Limb (tissue), 2 donors: Measurements from ENCODE around the gene GDF10.
A peak's percentile ranks its signal among the peaks of the same experiment; 100 is the strongest.

Experiments used
- DNase-seq, 2 donors: peaks; one replicate each; pipeline ENCODE4 v3.0.0-alpha.2; 2016; ENCODE audit errors: extremely low spot score in 2 of 2

The GDF10 gene

GRCh38 chr10:47299611-47300428 lies at the start of gene GDF10:
GDF10 (plus strand) TSS chr10:47300197; CDS start chr10:47300652, 455 bp downstream.
- DNase-seq = peak in 1 of 2 donors; percentile 57

DNA sequence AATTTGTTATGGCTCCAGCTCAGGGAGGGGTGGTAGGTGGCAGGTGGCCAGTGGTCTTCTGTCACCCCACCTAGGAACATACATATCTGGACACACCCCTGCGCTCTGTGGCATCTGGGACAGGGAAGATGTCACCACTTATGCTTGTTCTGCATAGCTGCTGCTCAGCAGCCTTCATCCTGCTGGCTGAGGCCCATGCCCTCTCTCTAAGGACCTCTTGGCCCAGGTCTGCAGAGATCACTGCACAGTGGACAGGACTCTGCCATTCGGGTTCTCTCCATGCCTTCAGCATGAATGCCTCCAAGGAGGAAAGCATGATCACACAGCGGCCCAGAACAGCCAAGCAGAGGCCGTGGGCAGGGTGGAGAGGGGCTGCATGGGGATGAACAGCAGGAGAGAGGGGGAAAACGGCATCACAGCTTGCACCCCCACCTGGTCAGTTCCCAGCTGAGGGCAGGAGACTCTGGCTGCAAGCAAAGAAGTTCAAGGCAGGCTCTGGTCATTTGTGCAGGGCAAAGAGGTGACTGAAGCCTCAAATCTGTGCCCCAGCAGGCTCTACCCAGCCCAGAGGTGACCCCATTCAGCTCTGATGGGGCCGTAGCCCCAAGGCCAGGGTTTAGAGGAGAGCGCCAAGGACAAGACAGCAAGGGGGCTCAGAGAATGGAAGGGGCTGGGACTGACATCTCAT lies 47.8 kb upstream of the GDF10 start:
- DNase-seq = no peak

GRCh38 chr10:47253030-47253637 lies 46.9 kb upstream of the GDF10 start:
- DNase-seq = no peak

DNA sequence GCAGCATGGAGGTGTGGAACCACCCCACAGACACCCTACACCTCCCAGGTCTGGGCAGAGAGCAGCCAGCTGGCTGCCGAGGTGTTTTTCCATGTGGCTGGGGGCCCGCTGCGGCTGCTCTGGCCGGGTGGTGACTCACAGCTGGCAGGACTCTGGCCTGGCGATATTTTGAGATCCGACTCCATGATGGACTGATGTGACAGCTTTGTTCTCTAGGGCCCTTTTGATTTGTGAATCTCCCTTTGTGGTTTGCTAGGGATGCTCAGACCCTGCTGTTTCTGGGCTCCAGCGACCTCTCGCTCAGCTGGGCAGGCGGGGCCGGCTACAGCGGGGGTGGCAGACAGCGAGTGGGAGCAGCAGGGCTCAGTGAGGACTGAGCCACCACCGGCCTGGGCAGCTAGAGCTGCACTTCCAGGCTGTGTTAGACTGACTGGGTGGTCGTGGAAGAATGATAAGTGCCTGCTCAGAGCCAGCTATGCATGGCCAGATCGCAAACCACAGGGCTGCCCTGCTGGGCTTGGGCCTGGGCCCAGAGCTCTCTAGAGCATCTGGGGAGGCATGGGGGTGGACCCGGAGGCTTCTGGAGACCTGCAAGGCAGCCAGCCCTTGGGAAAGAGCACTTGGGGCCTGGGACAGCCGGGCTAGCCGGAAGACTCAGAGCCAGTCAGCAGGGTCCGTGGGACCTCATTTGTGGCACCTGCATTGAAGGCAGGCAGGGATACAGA lies 46.2 kb upstream of the GDF10 start:
- DNase-seq = peak in 1 of 2 donors; percentile 74

- no peak for DNase-seq
Observed at GRCh38 chr10:47254611-47255010, 45.4 kb upstream of the GDF10 start.

DNA sequence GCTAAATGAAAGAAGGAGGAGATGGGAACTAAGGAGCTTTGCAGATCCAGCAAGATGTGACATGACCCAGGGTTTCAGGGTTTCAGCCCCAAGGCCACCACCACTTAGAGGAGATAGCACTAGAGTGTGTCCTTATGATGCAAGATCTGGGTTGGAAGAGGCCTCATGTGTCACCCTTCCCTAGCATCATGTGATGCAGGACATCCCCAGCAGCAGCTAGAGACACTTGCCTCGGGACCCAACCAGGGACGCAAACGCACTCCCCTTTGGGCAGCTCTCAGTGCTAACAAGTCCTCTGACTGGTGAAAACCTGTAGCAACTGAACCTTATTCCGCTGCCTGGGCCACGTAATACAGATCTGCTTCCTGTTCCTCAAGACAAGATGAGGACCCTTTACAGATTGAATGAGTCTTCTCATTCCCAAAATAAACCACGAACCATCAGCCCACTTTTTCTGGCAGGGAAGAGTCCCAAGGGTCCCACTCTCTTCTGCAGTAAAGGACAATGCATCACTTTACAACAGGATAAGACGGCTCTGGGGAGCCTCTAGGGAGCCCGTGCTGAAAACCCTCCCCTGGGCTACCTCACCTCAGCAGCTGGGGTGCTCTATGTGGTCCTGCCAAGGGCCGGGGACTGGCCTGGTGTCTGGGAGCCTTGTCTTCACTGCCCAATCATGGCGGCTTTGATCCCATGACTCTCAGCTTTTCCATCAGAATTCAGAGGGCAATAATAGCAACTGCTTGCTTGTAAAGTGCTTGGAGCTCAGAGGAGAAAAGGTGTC lies 44.8 kb upstream of the GDF10 start:
- DNase-seq = no peak

- no peak for DNase-seq
Observed at GRCh38 chr10:47255866-47256265, 44.1 kb upstream of the GDF10 start.

- DNase-seq = no peak
Observed at GRCh38 chr10:47256751-47257336, 43.2 kb upstream of the GDF10 start.

DNA sequence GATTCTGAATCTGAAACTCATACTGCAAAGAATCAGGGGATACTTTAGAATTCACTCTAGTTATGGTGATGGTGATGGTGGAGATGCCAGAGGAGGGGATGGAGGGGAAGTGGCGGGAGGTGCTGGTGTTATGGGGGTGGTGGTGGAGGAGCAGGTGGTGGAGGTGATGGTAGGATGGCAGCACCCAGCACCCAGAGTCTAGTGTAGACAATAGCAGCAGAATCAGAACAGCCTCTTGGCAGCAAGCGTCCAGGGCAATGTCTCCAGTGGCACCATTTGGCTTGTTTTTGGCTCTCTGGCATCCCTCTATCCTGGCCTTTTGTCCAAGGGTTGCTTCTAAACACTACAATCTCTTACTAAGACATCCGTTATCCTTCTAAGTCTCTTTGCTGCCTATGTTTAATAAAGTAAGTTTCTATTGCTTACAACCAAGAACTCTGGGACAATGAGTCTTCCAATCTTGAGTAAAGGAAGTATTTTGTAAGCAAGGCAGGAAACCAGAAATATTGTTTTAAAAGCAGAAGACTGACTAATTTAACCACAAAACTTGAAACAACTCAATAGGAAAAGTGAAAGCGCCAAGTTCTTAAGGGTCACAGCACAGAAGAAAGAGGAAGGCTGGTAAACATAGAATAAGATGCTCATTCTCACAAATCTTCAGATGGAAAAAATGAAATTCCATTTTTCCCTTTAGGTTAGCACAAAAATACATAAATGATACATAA lies 42.4 kb upstream of the GDF10 start:
- DNase-seq = no peak

- DNase-seq = no peak
Observed at GRCh38 chr10:47258921-47259320, 41.1 kb upstream of the GDF10 start.

DNA sequence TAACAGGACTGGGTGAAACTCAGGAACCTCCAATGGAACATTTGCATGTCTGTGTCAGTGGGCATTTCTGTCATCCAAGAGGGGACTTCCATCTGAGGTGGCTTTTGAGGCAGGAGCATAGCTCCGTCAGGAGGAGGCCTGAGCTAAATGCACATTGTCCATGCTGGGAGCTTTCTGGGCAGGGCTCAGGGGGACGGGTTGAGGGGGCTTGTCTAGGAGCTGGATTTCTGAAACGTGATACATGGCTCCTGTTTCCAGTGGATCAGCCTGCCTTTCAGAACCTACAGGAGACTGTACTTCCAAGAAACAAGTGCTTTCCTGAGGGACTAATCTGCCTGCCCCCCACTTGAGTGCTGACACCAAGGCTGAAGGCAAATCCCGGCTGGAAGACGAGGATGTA lies 40.5 kb upstream of the GDF10 start:
- no peak for DNase-seq

GRCh38 chr10:47260505-47261111 lies 39.4 kb upstream of the GDF10 start:
- DNase-seq = no peak

GRCh38 chr10:47261121-47261520 lies 38.9 kb upstream of the GDF10 start:
- no peak for DNase-seq

GRCh38 chr10:47261556-47261955 lies 38.4 kb upstream of the GDF10 start:
- DNase-seq = no peak

DNA sequence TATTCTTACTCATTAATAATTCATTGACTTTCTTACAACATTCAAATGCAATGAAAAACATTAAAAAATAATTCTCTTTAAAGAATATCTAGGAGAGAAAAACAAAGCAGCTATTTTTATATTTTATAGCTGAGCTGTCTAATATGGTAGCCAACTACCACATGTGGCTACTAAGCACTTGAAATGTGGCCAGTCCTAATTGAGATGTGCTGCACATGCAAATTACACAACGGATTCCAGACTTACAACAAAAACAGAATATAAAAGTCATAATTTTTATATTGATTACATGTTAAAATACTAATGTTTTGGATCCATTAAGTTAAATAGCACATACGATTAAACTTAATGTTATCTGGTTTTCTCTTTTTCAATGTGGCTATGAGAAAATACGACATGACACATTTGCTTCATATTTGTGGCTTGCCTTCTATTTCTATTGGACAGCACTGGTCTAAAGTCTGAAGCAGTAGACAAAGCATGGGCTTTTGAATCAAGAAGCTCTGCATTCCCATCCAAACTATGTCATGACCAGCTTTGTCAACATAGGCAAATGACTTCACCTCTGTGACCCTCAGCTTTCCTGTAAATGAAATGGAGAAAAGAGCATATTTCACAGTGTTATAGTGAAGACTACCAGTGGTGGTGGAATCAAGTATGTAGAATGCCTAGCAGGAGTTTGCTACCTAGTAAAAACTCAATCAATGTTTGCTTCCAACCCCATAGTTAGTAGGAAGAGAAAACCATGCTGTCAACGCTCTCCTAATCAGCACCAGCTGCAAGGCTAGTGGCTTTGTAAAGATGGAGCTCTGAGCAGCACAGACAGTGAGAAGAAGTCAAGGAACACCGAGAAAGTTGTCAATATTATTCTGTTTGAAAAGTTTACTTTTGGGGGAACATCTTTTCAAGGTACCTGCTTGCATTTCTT lies 37.1 kb upstream of the GDF10 start:
- DNase-seq = no peak

GRCh38 chr10:47264797-47265281 lies 35.2 kb upstream of the GDF10 start:
- no peak for DNase-seq

DNA sequence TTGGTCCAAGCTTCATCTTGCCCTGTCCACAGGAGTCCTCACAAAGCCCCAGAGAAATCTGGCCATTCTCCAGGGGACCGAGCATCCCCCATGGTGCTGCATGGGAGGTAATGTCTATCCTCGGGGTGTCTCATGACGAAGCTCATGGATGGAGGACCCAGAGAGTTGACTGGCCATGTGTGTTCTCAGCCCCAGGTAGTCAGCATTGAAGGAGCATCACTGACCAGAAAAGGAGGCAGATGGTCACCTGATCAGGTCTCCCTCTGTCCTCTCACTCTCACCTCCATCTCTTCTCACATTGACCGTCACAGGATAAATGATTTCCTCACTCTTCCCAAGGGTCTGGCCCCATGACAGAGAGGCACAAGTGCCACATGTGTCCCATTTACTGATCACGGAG lies 33.4 kb upstream of the GDF10 start:
- DNase-seq = no peak

DNA sequence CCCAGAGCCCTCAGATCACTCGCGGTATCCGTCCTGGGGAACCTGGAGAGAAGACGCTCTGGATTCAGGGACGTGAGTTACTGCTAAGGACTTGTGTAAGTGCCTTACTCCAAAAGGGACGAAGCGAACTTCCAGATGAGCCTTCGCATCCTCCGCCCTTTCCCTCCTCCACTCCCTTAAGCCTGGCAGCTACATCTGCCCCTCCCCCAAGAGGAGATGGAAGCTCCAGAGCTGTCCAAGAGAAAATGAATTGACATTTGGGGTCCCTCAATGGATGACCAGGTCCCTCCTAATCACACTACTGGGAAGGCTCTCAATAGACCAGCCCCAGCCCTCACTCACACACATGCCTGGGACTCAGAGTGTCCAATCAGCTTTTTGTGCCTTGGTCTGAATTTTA lies 31.3 kb upstream of the GDF10 start:
- peak in 1 of 2 donors; percentile 1 for DNase-seq
